Measurements from ENCODE around the gene MRAS.

MRAS gene

DNA sequence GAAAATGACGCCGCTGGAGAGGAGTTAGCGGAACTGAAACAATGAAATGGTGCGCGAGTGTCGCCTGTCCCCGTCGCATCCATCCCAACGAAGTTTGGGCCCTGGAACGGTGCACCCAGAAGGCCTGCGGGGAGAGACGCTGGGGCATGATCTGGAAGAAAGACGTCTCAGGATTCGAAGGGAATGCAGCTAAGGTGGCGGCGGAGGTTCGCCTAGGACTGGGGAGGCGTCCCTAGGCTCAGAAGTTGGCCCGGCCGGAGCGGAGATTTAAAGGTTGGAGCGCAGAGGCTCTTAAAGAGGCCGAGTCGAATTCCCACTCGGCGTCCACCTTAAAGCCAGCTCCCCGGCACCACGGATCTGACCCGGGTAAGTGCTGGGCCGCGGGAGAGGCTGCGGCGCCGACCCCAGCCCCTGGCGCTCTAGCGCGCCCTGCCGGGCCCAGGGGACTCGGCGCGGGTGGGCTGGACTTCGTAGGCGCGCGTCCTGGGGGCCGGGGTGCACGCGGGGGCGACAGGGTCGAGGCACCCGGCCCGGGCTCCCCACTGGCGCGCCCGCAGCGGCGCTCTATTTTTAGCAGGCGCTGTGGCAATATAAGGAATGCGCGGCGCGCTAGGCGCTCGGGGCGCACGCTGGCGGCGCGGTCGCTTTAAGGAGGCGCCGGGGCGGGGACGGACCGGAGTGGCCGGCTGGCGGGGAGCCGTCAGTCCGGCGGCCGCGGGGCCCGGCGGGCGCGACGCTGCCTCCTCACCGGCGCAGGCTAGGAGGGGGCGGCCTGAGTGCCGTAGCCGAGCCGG is at the start of gene MRAS:
Gene MRAS, plus strand, starts transcription at position 620 of the 794 bp plus-strand sequence. CDS start 24,305 bp downstream, outside the sequence.
- peak; percentile 77 for DNase-seq (ENCODE audit: low spot score)

DNA sequence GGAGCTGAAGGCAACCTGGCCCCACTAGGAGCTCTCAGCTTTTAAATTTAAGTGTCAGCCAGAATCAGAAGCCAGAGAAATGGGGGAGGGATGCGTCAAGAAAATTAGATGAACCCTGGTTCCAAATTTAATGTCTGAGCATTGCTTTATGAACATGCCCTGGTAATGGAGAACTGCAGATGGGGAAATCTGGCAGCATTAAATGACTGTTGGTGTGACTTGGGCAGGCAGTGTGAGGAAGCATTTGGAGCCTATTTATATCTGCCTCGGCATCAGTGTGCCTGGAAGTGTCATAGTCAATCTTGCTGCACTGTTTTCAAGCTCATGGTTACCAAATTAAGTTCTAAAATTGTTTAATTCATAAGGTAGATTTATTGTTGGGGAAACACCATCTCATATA is 47.7 kb upstream of the MRAS start:
- DNase-seq (ENCODE audit: low spot score) = no peak

DNA sequence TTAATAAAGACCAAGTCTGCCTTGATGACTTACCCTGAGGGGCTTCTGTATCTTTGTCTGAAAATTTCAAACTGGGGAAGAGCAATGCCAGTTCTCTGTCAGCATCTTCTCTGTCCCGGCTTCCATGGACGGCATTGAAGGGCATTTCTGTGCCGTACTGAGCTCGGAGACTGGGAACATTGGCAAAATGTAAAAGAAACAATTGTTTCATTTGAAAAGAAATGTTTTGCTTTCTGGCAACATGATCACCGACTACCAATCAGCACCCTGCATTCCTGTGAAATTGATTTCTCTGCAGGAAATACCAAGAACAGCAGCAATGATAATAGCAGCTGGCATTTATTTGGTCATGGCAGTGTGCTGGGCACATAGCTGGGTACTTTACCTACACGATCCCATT is 44.9 kb upstream of the MRAS start:
- no peak for DNase-seq (ENCODE audit: low spot score)

DNA sequence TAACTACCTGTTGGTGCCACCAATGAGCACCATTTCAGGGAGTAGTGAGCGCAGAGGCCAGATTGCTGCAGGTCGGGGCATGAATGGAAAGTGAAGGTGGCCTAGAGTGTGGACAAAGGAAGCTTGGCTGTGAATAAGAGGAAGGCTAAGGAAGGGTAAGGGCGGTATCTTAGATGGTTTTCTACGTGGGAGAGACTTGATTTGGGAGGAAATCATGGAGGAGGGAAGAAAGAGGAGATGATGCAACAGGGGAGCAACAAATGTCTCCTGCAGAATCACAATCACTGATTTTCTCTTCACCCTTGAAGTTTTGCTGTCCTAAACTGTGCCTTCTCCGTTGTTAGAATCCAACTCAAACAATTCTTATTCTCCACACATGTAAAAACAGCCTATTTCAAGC is 40.5 kb upstream of the MRAS start:
- DNase-seq (ENCODE audit: low spot score) = no peak

DNA sequence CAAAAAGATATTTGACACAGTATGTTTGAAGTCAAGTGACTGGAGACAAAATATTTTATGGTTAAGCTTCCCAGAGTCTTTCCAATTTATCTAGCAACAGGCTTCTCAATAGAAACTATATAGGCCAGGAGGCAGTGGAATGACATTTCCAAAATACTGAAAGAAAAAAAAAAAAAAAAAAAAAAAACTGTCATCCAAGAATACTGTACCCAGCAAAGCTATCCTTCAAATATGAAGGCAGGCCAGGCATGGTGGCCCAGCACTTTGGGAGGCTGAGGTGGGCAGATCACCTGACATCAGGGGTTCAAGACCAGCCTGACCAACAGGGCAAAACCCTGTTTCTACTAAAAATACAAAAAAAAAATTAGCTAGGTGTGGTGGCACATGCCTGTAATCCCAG is 39.6 kb upstream of the MRAS start:
- no peak for DNase-seq (ENCODE audit: low spot score)

DNA sequence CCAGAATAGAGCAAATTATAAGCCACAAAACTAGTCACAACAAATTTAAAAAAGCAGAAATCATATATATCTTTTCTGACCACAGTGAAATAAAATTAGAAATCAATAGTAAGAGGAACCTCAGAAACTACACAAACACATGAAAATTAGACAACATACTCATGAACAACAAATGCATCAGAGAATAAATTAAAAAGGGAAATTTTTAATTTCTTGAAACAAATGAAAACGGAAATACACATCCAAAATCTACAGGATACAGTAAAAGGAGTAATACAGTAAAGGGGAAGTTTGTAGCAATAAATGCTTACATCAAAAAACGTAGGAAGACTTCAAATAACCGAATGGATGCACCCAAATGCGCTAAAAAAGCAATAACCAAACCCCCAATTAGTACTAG is 37.9 kb upstream of the MRAS start:
- no peak for DNase-seq (ENCODE audit: low spot score)

DNA sequence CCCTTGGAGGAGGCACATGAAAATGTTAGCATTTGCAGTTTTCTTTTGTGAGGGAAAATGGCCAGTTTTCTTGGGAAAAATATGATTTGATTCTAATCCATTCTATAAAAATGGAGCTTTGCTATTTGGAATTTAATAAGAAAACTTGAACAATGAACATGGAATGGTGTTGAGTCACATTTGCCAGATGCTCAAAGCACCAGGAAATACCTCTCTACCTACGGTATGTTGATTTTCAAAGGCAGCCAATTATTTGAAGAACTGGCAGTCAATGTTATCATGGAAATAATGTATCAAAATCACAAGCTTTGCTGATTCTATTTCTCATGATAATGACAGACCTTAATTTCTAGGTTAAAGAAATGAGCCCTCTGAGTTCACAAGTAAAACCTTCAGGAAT is 33.6 kb upstream of the MRAS start:
- no peak for DNase-seq (ENCODE audit: low spot score)

DNA sequence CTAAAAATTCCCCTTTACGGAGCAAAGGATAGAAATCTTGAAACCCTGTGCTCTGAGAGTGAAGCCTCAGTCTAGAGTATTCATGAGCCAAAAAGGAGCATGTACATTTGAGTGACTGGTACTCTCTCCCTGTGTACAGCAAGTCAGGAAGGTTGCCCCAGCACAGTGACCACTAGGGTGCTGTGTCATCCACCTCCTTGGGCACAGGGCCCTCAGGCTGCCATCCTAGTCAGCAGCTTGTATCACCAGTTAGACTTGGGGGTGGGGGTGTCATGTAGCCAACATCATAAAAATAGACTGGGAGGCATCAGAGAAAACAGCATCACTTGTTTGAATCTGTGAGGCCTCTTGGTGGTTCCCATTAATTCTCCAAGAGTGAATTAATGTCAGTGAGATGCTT is 30.7 kb upstream of the MRAS start:
- no peak for DNase-seq (ENCODE audit: low spot score)

DNA sequence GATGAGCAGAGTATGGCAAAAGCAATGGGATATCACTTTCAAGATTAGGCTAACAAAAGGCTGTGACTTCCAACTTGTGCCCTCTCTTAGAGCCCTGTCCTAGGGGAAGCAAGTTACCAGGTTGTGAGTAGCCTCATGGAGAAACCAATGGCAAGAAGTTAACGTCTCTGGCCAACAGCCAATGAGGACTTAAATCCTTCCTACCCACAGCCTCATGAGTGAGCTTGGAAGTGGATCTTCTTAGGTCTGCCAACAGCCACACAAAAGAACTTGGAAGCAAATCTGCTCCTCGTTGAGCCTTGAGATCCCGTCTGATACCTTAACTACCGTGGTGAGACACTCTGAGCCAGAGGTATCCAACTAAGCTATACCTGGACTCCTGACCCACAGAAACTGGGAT is 24.4 kb upstream of the MRAS start:
- no peak for DNase-seq (ENCODE audit: low spot score)

DNA sequence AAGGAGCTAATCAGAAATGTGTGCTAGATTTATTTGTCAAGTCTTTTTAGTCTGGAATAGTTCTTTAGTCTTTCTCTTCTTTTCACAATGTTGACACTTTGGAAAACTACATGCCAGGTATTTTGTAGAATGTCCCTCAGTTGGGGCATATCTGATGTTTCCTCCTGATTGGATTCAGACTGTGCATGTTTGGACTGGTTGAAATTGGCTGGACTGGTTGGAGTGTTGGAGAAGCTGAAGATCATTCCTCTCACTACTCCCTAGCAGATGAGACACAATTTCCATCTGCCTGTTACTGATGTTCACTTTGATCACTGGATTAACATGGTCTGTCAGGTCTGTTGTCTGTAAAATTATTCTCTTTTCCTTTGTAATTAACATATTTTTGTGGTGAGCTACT is 22.4 kb upstream of the MRAS start:
- no peak for DNase-seq (ENCODE audit: low spot score)

DNA sequence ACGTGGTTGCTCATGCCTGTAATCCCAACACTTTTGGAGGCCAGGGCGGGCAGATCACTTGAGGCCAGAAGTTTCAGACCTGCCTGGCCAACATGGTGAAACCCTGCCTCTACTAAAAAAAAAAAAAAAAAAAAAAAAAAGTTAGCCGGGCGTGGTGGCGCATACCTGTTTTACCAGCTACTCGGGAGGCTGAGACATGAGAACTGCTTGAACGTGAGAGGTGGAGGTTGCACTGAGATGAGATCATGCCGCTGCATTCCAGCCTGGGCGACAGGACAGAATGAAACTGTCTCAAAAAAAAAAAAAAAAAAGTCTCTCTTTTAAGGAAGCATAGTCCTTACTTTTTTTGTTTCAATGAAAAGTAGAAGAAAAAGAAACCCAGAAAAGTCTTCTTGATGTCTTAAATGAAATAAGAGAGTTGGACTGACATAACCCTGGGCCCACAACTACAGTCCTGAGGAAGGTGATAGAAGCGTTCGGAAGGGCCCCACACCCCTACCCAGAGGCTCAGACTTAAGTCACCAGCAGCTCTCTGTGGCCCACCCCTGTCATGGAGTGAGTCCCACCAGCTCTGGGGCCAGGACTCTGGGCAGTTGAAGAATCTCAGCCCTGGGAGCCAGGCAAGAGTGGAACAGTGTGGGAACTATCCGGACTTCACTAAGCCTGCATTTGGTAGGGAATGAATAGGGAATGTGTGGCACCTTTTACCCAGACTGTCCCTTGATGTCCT is 21.3 kb upstream of the MRAS start:
- DNase-seq (ENCODE audit: low spot score) = no peak

DNA sequence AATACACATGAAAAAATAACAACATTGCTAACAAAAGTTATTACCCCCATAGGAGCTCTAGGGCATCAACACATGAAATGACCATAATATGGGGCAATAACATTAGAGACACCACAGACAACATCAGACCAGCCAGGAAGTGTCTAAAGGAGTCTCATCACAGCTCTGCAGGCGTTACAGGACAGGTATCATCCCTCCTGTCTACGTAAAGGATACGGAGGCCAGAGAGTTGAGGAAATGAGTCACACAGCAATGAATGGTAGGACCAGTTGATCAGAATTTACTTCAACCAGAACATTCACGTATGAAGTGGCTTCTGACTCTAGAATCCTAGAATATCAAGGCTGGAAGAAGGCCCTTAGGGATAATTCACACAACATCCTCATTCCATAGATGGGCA is 20.5 kb upstream of the MRAS start:
- no peak for DNase-seq (ENCODE audit: low spot score)

DNA sequence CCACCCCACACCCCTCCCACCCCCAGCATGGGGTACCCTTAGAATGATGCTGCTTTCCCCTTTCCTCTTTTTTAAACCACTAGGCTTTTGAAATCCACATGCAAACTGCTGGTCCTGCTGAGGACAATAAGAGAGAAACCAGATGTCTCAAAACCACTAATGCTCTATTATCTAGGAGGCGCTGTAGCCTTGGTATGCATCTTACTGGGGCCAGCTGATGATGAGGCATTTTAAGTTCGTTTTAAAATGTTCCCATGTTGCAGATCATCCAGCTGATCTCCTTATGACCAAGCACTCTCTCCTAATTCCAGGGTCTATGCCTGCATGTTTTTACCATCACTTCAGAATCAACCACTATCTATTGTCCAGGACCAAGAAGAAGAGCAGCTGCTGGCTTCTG is 20.0 kb upstream of the MRAS start:
- DNase-seq (ENCODE audit: low spot score) = no peak

DNA sequence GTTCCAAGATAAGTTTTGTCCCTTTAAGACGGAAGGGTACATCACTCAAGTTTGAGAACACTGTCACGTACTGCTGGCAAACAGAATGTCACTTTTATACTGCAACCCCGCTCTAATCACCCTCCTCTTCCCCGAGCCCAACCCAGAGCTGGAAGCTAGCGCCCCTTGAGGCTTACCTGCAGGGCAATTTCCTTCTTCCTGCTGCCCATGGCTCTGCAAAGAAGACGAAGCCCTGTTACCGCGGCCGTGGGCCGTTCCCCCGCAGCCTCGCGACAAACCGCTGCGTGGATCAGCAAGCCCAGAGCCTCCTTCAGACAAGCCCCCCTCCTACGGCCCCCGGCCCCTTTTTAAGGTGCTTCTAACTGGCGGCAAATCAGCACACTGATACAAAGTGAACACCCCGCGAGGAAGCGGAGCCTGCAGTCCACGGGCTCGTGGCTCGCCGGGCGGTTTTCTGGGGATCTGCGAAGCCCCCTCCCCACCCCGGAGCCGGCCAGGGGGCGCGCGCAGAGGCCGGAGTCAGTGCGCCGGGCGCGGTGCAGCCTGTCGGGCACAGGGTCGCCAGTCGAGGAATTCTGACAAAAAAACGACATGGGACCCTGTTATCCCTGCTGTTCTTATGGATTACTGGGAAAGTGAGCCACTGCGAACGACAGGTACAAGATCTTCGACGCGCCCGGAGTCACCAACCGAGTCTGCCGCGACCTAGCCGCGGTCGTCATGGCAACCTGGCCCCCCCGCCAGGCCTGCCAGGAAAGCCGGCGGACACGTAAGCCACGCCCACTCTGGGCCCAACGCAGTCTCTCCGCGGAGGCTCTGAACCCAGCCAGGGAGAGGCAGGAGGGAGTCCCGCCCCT is 19.0 kb upstream of the MRAS start, which contains the start of gene NME9:
Gene NME9, minus strand, starts transcription at position 725 of the 857 bp plus-strand sequence. Its CDS starts 516 bp downstream, at position 209.
- peak; percentile 84 for DNase-seq (ENCODE audit: low spot score)

DNA sequence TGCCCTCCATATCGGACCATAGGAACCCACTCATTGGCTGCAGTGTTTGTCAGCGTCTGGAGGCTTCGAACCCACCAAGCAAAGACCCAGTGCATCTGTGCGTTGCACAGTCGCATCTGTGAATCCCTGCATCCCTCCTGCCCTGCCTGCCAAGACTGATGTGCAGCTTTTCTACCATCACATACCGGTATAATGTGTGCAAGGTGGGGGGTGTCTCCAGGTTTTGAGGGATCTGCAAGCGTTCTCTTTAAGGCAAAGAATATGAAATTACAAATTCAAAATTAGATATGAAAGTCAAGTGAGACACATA is 18.4 kb upstream of the MRAS start:
- no peak for DNase-seq (ENCODE audit: low spot score)

DNA sequence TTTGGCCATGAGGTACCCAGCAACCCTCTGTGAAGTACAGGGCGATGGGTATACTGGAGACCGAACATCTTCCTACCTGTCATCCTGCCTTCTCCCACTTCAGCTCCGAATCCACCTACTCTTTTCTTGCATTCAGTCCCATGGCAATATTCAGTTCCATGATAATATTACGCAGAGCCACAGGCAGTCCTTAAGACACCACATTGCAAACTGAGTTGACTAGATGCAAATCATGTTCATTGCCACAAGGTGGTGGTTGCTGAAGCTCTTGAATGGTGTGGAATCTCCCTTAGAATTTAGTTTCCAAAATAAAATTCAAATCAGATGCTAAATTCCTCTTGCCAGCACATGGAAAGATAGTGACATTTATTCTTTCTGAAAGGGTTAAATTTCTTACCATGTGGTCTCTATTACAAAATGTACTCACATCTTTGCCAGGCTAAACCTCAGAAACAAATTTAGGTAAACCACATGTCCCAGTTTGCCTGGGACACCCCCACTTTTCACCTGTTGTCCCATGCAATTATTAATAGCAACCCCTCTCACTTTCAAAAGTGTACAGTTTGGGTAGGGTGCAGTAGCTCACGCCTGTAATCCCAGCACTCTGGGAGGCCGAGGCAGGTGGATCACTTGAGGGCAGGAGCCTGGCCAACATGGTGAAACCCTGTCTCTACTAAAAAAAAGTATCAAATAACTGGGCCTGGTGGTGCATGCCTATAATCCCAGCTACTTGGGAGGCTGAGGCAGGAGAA is 17.1 kb upstream of the MRAS start:
- no peak for DNase-seq (ENCODE audit: low spot score)

DNA sequence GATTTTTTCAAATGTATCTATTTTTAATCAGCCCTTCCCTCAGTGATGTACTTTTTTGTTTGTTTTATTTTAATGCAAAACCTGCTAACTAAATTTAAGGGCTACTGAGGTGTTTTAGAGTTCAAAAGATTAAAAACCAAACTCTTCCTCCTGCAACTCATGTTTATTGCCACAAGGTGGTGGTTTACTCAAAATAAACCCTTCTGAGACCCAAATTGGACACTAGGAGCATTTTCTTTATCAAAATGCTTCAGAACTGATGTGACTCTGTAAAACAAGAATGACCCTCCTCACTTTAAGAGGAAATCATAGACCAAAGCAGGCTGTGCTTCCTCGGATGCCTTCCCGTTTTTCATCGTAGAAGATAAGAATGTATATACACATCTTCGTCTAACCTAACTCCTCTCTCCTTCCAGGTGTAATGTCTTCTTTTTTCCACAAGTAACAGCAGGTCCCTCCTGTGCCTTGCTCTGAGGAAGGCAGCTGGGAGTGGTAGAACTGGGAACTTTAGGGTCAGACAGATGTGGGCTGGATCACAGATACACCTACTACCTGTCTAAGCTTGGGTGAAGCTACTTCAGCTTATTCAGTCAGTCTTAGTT is 15.8 kb upstream of the MRAS start:
- no peak for DNase-seq (ENCODE audit: low spot score)

DNA sequence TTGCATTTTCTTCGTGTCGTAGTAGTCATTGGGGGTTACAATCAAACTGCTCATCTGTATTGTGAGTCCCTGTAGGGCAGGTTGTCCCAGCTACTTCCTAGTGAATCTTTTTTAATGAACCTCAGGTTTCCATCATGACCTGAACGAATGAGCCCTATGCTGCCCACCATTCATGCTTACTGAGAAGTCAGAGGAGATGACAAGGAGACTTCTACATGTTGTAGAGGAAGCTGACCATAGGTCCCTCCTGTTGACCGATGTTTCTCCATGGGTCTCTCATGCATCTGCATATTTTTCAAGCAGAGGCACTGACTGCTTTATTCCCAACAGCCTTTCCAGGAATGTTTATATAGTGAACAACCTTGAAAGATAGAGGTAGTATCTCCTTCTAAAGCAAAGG is 13.8 kb upstream of the MRAS start:
- no peak for DNase-seq (ENCODE audit: low spot score)

DNA sequence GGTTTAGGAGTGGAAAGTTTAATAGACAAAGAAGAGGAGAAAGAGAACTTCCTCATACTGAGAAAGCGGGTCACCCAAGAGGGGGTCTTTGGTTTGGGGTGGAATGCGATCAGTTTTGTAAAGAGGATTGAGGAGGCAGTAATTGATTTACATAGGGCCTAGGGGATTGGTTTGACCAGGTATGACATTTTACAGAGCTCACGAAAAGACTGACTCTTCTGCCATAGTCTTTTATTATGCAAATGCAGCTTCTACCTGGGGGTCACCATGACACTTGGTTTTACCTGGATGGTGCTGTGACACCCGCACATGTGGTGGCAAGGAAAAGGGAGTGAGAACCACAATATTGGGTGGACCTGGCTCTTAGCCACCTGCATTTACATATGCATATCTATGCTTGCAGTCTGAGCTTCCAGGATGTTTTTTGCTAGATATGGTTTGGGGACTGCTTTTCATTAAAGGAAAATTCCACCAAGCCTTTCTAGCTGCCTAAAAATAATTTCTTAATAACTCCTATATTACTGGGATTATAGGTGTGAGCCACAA is 11.9 kb upstream of the MRAS start:
- DNase-seq (ENCODE audit: low spot score) = no peak

DNA sequence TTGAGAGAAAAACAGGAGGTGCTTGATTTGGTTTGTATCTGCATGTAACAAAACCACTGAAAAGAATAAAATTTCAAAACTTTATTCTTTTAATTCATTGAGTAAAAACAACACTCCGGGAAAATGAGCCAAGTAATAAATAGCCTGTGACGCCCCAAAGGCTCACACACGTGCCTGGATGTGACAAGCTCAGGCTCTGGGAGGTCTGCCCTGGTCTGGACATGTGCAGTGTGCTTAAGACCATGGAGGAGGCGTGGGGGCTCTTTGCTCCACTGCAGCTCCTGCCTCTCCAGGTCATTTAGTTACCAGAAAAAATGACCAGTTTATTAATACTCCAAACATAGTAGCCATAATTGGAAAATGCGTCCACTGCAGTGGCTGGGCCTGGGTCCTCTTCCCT is 10.1 kb upstream of the MRAS start:
- no peak for DNase-seq (ENCODE audit: low spot score)

DNA sequence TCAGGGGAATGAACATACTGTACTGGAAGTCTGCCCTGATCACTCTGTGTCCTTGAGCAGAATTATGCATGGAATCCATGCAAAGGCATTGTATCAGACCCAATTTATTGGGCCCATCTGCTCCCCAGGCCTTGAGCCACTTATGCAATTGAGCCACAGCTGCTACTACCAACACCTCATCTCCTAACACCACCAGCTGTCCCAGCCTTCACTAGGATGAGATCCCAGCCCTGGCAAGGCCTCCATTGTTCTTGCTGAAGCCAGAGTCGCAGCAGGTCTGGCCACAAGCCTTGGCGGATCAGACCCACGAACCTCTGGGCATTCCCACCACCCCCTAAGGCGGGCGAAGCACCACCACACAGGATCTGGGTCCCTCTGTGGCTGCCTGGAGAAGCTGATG is 9.6 kb upstream of the MRAS start:
- no peak for DNase-seq (ENCODE audit: low spot score)

Measured in HuH-7.5 (cell line).